IMR-90 (cell line): Measurements from ENCODE around the gene RNF215. TPM values are rescaled to one million over a fixed set of nuclear protein-coding genes. Genes with fewer than 3 reads are reported as not detected.

Experiments
- ATAC-seq: fragments of 200-7000 bp; cut with Tn5 transposase; 2 replicates; pipeline ENCODE4 v1.9.1; 2020; ENCODE audit warnings: low read depth, mild to moderate bottlenecking, moderate library complexity
- BruUV-seq: library from RNA; stranded (reverse); fragments of 400-500 nt; replicated peaks from 2 replicates; lab custom pipeline; 2021; lab: Mats Ljungman, UMichigan
- CTCF ChIA-PET: fragments of 300-600 bp; formaldehyde crosslinking; extraction: SDS; loops from one replicate; lab custom pipeline; 2021; ENCODE audit warnings: antibody characterized with exemption; lab: Yijun Ruan, JAX
- POLR2A ChIA-PET: fragments of 300-600 bp; sonication (Branson Sonifier 250); formaldehyde crosslinking; loops from one replicate; lab custom pipeline; 2022; ENCODE audit warnings: antibody characterized with exemption; ENCODE audit not compliant: unreplicated experiment; lab: Charles Lee
- DNase-seq: peaks from one replicate; pipeline ENCODE4 v3.0.0; 2013
- H2AFZ ChIP-seq: replicated peaks from 2 replicates; pipeline ENCODE3; 2013; ENCODE audit warnings: low read length, mild to moderate bottlenecking; ENCODE audit not compliant: poor library complexity
- H2AK5ac ChIP-seq: 2 replicates; pipeline ENCODE4 v1.6.1; 2013; ENCODE audit warnings: low read depth, low read length, inconsistent platforms
- H2AK9ac ChIP-seq: replicated peaks from 2 replicates; pipeline ENCODE3; 2013; ENCODE audit warnings: mild to moderate bottlenecking, low read depth, low read length, moderate library complexity; ENCODE audit not compliant: poor library complexity
- H2BK120ac ChIP-seq: 2 replicates; pipeline ENCODE4 v1.6.1; 2013; ENCODE audit warnings: low read depth, low read length, inconsistent platforms
- H2BK15ac ChIP-seq: 3 replicates; pipeline ENCODE4 v1.6.1; 2013; ENCODE audit warnings: low read depth, low read length, inconsistent platforms
- H2BK20ac ChIP-seq: 2 replicates; pipeline ENCODE4 v1.6.1; 2013; ENCODE audit warnings: low read depth, mild to moderate bottlenecking, inconsistent platforms, low read length, moderate library complexity
- H2BK5ac ChIP-seq: 2 replicates; pipeline ENCODE4 v1.6.1; 2013; ENCODE audit warnings: mild to moderate bottlenecking, low read depth, low read length, inconsistent platforms; ENCODE audit not compliant: poor library complexity, severe bottlenecking
- H3K14ac ChIP-seq: replicated peaks from 2 replicates; pipeline ENCODE4 v1.6.1; 2013; ENCODE audit warnings: low read depth, low read length, inconsistent platforms
- H3K18ac ChIP-seq: 2 replicates; pipeline ENCODE4 v1.6.1; 2013; ENCODE audit warnings: low read depth, low read length, control low read depth
- H3K23ac ChIP-seq: 2 replicates; pipeline ENCODE4 v1.6.1; 2013; ENCODE audit warnings: low read depth, low read length, inconsistent platforms
- H3K27ac ChIP-seq: 2 replicates; pipeline ENCODE4 v1.5.1; 2013; ENCODE audit warnings: mild to moderate bottlenecking, control low read depth, low read length; ENCODE audit not compliant: insufficient read depth
- H3K27me3 ChIP-seq: 2 replicates; pipeline ENCODE4 v1.6.1; 2013; ENCODE audit warnings: low read length; ENCODE audit not compliant: control insufficient read depth, insufficient read depth
- H3K36me3 ChIP-seq: 2 replicates; pipeline ENCODE4 v1.6.1; 2013; ENCODE audit warnings: low read length, mixed read lengths; ENCODE audit not compliant: control insufficient read depth, insufficient read depth
- H3K4ac ChIP-seq: 2 replicates; pipeline ENCODE4 v1.6.1; 2013; ENCODE audit warnings: low read depth, low read length, inconsistent platforms
- H3K4me1 ChIP-seq: 2 replicates; pipeline ENCODE4 v1.6.1; 2013; ENCODE audit warnings: low read length, mixed read lengths; ENCODE audit not compliant: control insufficient read depth, insufficient read depth
- H3K4me2 ChIP-seq: 2 replicates; pipeline ENCODE4 v1.6.1; 2013; ENCODE audit warnings: low read depth, mild to moderate bottlenecking, control low read depth, low read length, moderate library complexity
- H3K4me3 ChIP-seq: 2 replicates; pipeline ENCODE4 v1.5.1; 2013; ENCODE audit warnings: low read depth, mild to moderate bottlenecking, control low read depth, low read length, moderate library complexity; ENCODE audit not compliant: insufficient read depth
- H3K56ac ChIP-seq: 2 replicates; pipeline ENCODE4 v1.6.1; 2013; ENCODE audit warnings: low read length, inconsistent platforms; ENCODE audit not compliant: insufficient read depth; ENCODE audit errors: extremely low read depth
- H3K79me1 ChIP-seq, 2 experiments: 2 replicates each; pipeline ENCODE4 v1.6.1; 2013; ENCODE audit warnings: low read length in 2 of 2, inconsistent platforms in 1 of 2, low read depth in 1 of 2
- H3K9ac ChIP-seq: 2 replicates; pipeline ENCODE4 v1.6.1; 2013; ENCODE audit warnings: low read depth, low read length, control low read depth
- H3K9me1 ChIP-seq: 2 replicates; pipeline ENCODE4 v1.6.1; 2013; ENCODE audit warnings: low read length, inconsistent platforms; ENCODE audit not compliant: insufficient read depth
- H3K9me3 ChIP-seq: 2 replicates; pipeline ENCODE4 v1.6.1; 2013; ENCODE audit warnings: low read length; ENCODE audit not compliant: control insufficient read depth, insufficient read depth
- H4K20me1 ChIP-seq: 2 replicates; pipeline ENCODE4 v1.6.1; 2013; ENCODE audit warnings: low read length, inconsistent platforms; ENCODE audit not compliant: insufficient read depth
- H4K5ac ChIP-seq: 2 replicates; pipeline ENCODE4 v1.6.1; 2013; ENCODE audit warnings: mild to moderate bottlenecking, low read depth, low read length, control low read depth
- H4K8ac ChIP-seq, 2 experiments: 2 replicates each; pipeline ENCODE4 v1.6.1; 2013; ENCODE audit warnings: low read depth in 2 of 2, low read length in 2 of 2, control low read depth in 1 of 2, inconsistent platforms in 1 of 2
- H4K91ac ChIP-seq: 2 replicates; pipeline ENCODE4 v1.6.1; 2013; ENCODE audit warnings: low read depth, low read length, inconsistent platforms; ENCODE audit not compliant: insufficient read depth
- BHLHE40 ChIP-seq: fragments of 150-350 bp; IDR thresholded peaks from 2 replicates; pipeline ENCODE4 v1.6.1; 2016; ENCODE audit warnings: mild to moderate bottlenecking, low read depth, low read length
- CEBPB ChIP-seq: IDR thresholded peaks from 2 replicates; pipeline ENCODE4 v1.6.1; 2012; ENCODE audit warnings: low read depth, low read length, improper control_type of control experiment
- CHD1 ChIP-seq: IDR thresholded peaks from 2 replicates; pipeline ENCODE4 v1.6.1; 2012; ENCODE audit warnings: low read depth, low read length, improper control_type of control experiment
- FOS ChIP-seq: fragments of 150-350 bp; IDR thresholded peaks from 2 replicates; pipeline ENCODE4 v1.6.1; 2016; ENCODE audit warnings: low read depth, low read length
- MAFK ChIP-seq: IDR thresholded peaks from 2 replicates; pipeline ENCODE4 v1.6.1; 2012; ENCODE audit warnings: low read depth, low read length, improper control_type of control experiment
- MXI1 ChIP-seq: IDR thresholded peaks from 2 replicates; pipeline ENCODE4 v1.6.1; 2012; ENCODE audit warnings: low read depth, mild to moderate bottlenecking, low read length, moderate library complexity, borderline replicate concordance
- NFE2L2 ChIP-seq: fragments of 150-350 bp; IDR thresholded peaks from 2 replicates; pipeline ENCODE4 v1.6.1; 2016; ENCODE audit warnings: low read depth, mild to moderate bottlenecking, low read length
- POLR2A ChIP-seq: IDR thresholded peaks from 2 replicates; pipeline ENCODE4 v1.6.1; 2012; ENCODE audit warnings: mild to moderate bottlenecking, low read depth, low read length
- RAD21 ChIP-seq: IDR thresholded peaks from 2 replicates; pipeline ENCODE4 v1.6.1; 2012; ENCODE audit warnings: low read length, improper control_type of control experiment
- RCOR1 ChIP-seq: IDR thresholded peaks from 2 replicates; pipeline ENCODE4 v1.6.1; 2012; ENCODE audit warnings: mild to moderate bottlenecking, low read length, improper control_type of control experiment; ENCODE audit not compliant: insufficient replicate concordance
- RFX5 ChIP-seq: IDR thresholded peaks from 2 replicates; pipeline ENCODE4 v1.8.0; 2012; ENCODE audit warnings: low read depth, mild to moderate bottlenecking, low read length, moderate library complexity
- SMC3 ChIP-seq: fragments of 150-350 bp; IDR thresholded peaks from 2 replicates; pipeline ENCODE4 v1.6.1; 2016; ENCODE audit warnings: low read depth, mild to moderate bottlenecking, antibody characterized with exemption, low read length, moderate library complexity
- WGBS, 2 experiments: methylation state at CpG; one replicate each; pipeline versions ENCODE4 v1.1.5 to v1.1.7; 2013; ENCODE audit warnings: missing lambda C conversion rate in 2 of 2; ENCODE audit not compliant: insufficient read length in 1 of 2; ENCODE audit errors: extremely low coverage in 2 of 2; 5-methylcytosine and 5-hydroxymethylcytosine counted together
- dilution Hi-C: fragments of 300-500 bp; cut with HindIII; formaldehyde crosslinking; loops from one replicate; pipeline ENCODE4 v1.14.3; 2018; ENCODE audit warnings: low sequenced_read_pairs; ENCODE audit not compliant: unreplicated experiment
- in situ Hi-C: fragments of 300-500 bp; cut with MboI; formaldehyde crosslinking; loops from 3 replicates; pipeline ENCODE4 v1.14.3; 2019; ENCODE audit warnings: low sequenced_read_pairs, inconsistent platforms, mixed read lengths
- intact Hi-C: fragments of 100-400 bp; cut with micrococcal nuclease; formaldehyde crosslinking; loops from 2 replicates; pipeline ENCODE4 v1.10.0; 2022
- polyA plus RNA-seq, 3 experiments: library from polyadenylated mRNA; depleted of rRNA; stranded (reverse); fragments of >200 nt; gene quantifications; 2 replicates each; pipeline ENCODE4 v1.2.3, GENCODE V29; 2012; ENCODE audit warnings: low replicate concordance in 1 of 3
- total RNA-seq: library from RNA; depleted of rRNA; stranded (reverse); fragments of >200 nt; gene quantifications from 2 replicates; pipeline ENCODE4 v1.2.3, GENCODE V29; 2012
- TF ChIP-seq, protein P1 (sequence below): fragments of 150-350 bp; IDR thresholded peaks from 2 replicates; pipeline ENCODE4 v1.6.1; 2016; ENCODE audit warnings: low read depth, mild to moderate bottlenecking, low read length, moderate library complexity, borderline replicate concordance
- TF ChIP-seq, protein P2 (sequence below): fragments of 150-350 bp; IDR thresholded peaks from 2 replicates; pipeline ENCODE4 v1.6.1; 2017; ENCODE audit warnings: mild to moderate bottlenecking, antibody characterized with exemption, low read length, low read depth

RNF215 gene
- total and polyA plus RNA-seq, 2 of the 4 experiments (the other 2 are of a cell fraction): 15.8 to 21.9 TPM

DNA sequence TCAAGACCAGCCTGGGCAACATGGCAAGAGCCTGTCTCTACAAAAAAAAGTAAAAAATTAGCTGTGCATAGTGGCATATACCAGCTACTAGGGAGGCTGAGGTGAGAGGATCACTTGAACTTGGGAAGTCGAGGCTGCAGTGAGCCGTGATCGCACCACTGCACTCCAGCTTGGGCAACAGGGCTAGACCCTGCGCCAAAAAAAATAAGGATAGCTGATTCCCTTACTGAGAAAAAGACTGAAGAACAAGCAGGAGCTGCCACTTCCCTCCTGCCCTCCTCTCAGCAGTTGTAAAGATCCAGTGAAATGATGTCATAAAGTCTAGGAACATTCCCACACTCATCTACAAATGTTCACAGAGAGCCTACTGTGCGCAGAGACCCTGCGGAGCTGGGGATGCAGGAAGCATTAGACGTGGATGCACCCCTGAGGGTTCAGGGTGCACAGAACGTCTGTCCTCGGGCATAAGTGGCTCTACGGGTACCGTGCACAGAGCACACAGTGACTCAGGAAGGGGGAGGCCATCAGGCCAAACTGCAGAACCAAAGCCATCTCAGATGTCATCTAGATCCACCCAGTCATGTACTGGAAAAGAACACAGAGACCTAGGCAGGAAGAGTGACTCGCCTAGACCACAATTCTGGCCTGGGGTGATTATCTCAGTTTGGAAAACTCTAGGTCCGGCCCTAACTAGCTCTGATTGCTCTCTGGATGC lies 21.3 kb upstream of the RNF215 start:
- Histone ChIP-seq H3K27me3 (no peaks in the 10 kb centered on the region), H3K36me3 (peaks cover 39% of the 10 kb centered on the region), H2AFZ (no peak overlapping the region), H4K20me1 (peaks cover 5% of the 10 kb centered on the region; the same call in 1 of the 2 replicates), H2BK5ac (peak overlapping the region; percentile 65), H4K8ac (peak overlapping the region in 1 of 2 experiments; percentile 6; a peak in 1 of 4 replicates), H3K4me2 (no peak overlapping the region), H3K4me3 (no peak overlapping the region), H2BK120ac (no peak overlapping the region; the same call in 1 of the 2 replicates), H3K79me1 (peaks cover 23 to 42% of the 10 kb centered on the region in 2 experiments), H3K4ac (no peak overlapping the region; the same call in 1 of the 2 replicates), H3K9me3 (no peaks in the 10 kb centered on the region), H2BK15ac (no peak overlapping the region), H3K4me1 (peaks cover 2% of the 10 kb centered on the region), H3K9ac (no peak overlapping the region), H2BK20ac (no peak overlapping the region), H3K14ac (no peak overlapping the region), H4K5ac (no peak overlapping the region), H3K27ac (no peak overlapping the region; the same call in 1 of the 2 replicates), H2AK9ac (no peak overlapping the region), H4K91ac (no peak overlapping the region), H3K9me1 (0 out of 2 replicates have a peak, but pooled peaks cover 5% of the 10 kb centered on the region), H3K23ac (0 out of 2 replicates have a peak overlapping the region, but pooled peaks have one; percentile 10), H2AK5ac (no peak overlapping the region), H3K56ac (no peak overlapping the region), H3K18ac (no peak overlapping the region)
- ChIA-PET POLR2A (no interaction called here), CTCF (interaction anchor here (0.6 kb wide), 1 partner anchor 37 kb away, joined by 3 read pairs; no protein-coding TSS in a partner anchor)
- BruUV-seq: no TSS peak
- dilution Hi-C loops (no loop called here), in situ Hi-C loops (no loop called here), intact Hi-C loops (no loop called here)
- WGBS, 2 experiments: 0% methylated on average over 2 of the region's 13 CpGs; no CpG with 5 or more reads in 1 of the 2 experiments
- no peak for TF ChIP-seq RAD21
- no peak for TF ChIP-seq SMC3
- TF ChIP-seq MAFK: no peak
- TF ChIP-seq, protein P1, sequence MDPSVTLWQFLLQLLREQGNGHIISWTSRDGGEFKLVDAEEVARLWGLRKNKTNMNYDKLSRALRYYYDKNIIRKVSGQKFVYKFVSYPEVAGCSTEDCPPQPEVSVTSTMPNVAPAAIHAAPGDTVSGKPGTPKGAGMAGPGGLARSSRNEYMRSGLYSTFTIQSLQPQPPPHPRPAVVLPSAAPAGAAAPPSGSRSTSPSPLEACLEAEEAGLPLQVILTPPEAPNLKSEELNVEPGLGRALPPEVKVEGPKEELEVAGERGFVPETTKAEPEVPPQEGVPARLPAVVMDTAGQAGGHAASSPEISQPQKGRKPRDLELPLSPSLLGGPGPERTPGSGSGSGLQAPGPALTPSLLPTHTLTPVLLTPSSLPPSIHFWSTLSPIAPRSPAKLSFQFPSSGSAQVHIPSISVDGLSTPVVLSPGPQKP: no peak
- no peak for TF ChIP-seq CHD1
- no peak for TF ChIP-seq MXI1
- TF ChIP-seq BHLHE40: no peak
- no peak for TF ChIP-seq NFE2L2
- no peak for TF ChIP-seq CEBPB
- no peak for TF ChIP-seq POLR2A
- no peak for TF ChIP-seq RFX5
- TF ChIP-seq, protein P2, sequence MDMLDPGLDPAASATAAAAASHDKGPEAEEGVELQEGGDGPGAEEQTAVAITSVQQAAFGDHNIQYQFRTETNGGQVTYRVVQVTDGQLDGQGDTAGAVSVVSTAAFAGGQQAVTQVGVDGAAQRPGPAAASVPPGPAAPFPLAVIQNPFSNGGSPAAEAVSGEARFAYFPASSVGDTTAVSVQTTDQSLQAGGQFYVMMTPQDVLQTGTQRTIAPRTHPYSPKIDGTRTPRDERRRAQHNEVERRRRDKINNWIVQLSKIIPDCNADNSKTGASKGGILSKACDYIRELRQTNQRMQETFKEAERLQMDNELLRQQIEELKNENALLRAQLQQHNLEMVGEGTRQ: no peak
- no peak for TF ChIP-seq FOS
- TF ChIP-seq RCOR1: no peak
- ATAC-seq: peak; percentile 88
- peak; percentile 65 for DNase-seq
